ENCODE results near the gene WDR86.

WDR86 gene

GRCh38 chr7:151390598-151391357, 19.1 kb downstream of the WDR86 start:
- no peak for DNase-seq

GRCh38 chr7:151389768-151390597, 19.9 kb downstream of the WDR86 start:
- DNase-seq = no peak

GRCh38 chr7:151389096-151389767, 20.6 kb downstream of the WDR86 start:
- no peak for DNase-seq

GRCh38 chr7:151388430-151388829, 21.4 kb downstream of the WDR86 start:
- DNase-seq = no peak

- no peak for DNase-seq
Measured at GRCh38 chr7:151388007-151388297, 21.9 kb downstream of the WDR86 start.

- no peak for DNase-seq
Measured at GRCh38 chr7:151387161-151388006, 22.5 kb downstream of the WDR86 start.

GRCh38 chr7:151386301-151387160, 23.3 kb downstream of the WDR86 start:
- no peak for DNase-seq

- DNase-seq = no peak
Measured at GRCh38 chr7:151385626-151386300, 24.1 kb downstream of the WDR86 start.

GRCh38 chr7:151384776-151385625, 24.8 kb downstream of the WDR86 start:
- no peak for DNase-seq

- DNase-seq = no peak
Measured at GRCh38 chr7:151384352-151384697, 25.5 kb downstream of the WDR86 start.

GRCh38 chr7:151383638-151384351, 26.0 kb downstream of the WDR86 start:
- no peak for DNase-seq

GRCh38 chr7:151382079-151382885, 27.6 kb downstream of the WDR86 start:
- DNase-seq = no peak

GRCh38 chr7:151381348-151382078, 28.3 kb downstream of the WDR86 start:
- peak; percentile 28 for DNase-seq

GRCh38 chr7:151381098-151381347, 28.8 kb downstream of the WDR86 start:
- DNase-seq = no peak

GRCh38 chr7:151380199-151381097, 29.4 kb downstream of the WDR86 start:
- DNase-seq = no peak

GRCh38 chr7:151379534-151380198, 30.2 kb downstream of the WDR86 start:
- no peak for DNase-seq

GRCh38 chr7:151379193-151379520, 30.7 kb downstream of the WDR86 start:
- no peak for DNase-seq
